K562 (cell line): ENCODE data around the gene NELFA. TPM values are rescaled to one million over a fixed set of nuclear protein-coding genes. Genes with fewer than 3 reads are reported as not detected.
A peak's percentile ranks its signal among the peaks of the same experiment; 100 is the strongest.

Experiments used
- BRF1 ChIP-seq: IDR thresholded peaks from 3 replicates; pipeline ENCODE4 v1.6.1; 2011; ENCODE audit warnings: borderline replicate concordance, mild to moderate bottlenecking; ENCODE audit not compliant: insufficient read length; ENCODE audit errors: extremely low read depth
- CXXC5 ChIP-seq: fragments of 250-450 bp; sonication (Bioruptor Pico); IDR thresholded peaks from 2 replicates; pipeline ENCODE4 v1.8.0; 2022; ENCODE audit warnings: inconsistent platforms, mild to moderate bottlenecking, moderate library complexity
- DACH1 ChIP-seq: fragments of 450-650 bp; IDR thresholded peaks from 2 replicates; pipeline ENCODE4 v1.6.1; 2018; ENCODE audit not compliant: partially characterized antibody
- MTA1 ChIP-seq: fragments of 450-650 bp; IDR thresholded peaks from 2 replicates; pipeline ENCODE4 v1.6.1; 2017; ENCODE audit warnings: borderline replicate concordance
- NEUROD1 ChIP-seq: fragments of 150-350 bp; IDR thresholded peaks from 2 replicates; pipeline ENCODE4 v1.6.1; 2014; ENCODE audit warnings: borderline replicate concordance, low read length, low read depth; ENCODE audit not compliant: partially characterized antibody
- SETDB1 ChIP-seq: IDR thresholded peaks from one replicate; pipeline ENCODE4 v1.6.1; 2012; ENCODE audit warnings: low read length, control low read depth, inconsistent platforms
- SP2 ChIP-seq: IDR thresholded peaks from 2 replicates; pipeline ENCODE4 v1.6.1; 2011; ENCODE audit warnings: mild to moderate bottlenecking, low read depth, low read length, moderate library complexity; ENCODE audit not compliant: poor library complexity, severe bottlenecking; ENCODE audit errors: extremely low read depth
- TAF9B ChIP-seq: fragments of 450-650 bp; IDR thresholded peaks from 2 replicates; pipeline ENCODE4 v1.6.1; 2018; ENCODE audit warnings: mild to moderate bottlenecking; ENCODE audit not compliant: partially characterized antibody
- TEAD4 ChIP-seq, 2 experiments: sonication (generic) in 1 of 2; formaldehyde crosslinking in 1 of 2; IDR thresholded peaks; 2 replicates each; pipeline versions ENCODE4 v1.6.1 to v1.8.0; 2012 to 2022; ENCODE audit warnings: borderline replicate concordance in 1 of 2, inconsistent platforms in 1 of 2, low read length in 1 of 2, mild to moderate bottlenecking in 1 of 2, missing genetic modification reagents in 1 of 2
- ZNF197 ChIP-seq: fragments of 200-800 bp; sonication (Bioruptor generic); IDR thresholded peaks from 2 replicates; pipeline ENCODE4 v1.6.1; 2016; ENCODE audit warnings: low read depth, missing genetic modification characterization, missing compliant biosample characterization
- polyA plus RNA-seq, 8 experiments: library from polyadenylated mRNA; depleted of rRNA in 4 of 8; stranded (reverse) in 5 of 8; unstranded in 3 of 8; fragments of >200 nt; fragmentation: Nextera tagmentation in 2 of 8; fragmentation: Illumina TruSeq in 1 of 8; extraction: Ambion mirVana in 2 of 8; extraction: Trizol in 1 of 8; gene quantifications; 2 replicates each; pipeline versions ENCODE4 v1.2.1 to v1.2.3, GENCODE V29; 2011 to 2014; ENCODE audit warnings: inconsistent platforms in 1 of 8, missing spikeins in 1 of 8
- total RNA-seq, 7 experiments: library from RNA; depleted of rRNA in 6 of 7; stranded (reverse); fragments of >200 nt in 6 of 7; fragmentation: Illumina TruSeq in 2 of 7; extraction: Trizol in 2 of 7; gene quantifications; 2 replicates each; pipeline versions ENCODE4 v1.2.1 to v1.2.3, GENCODE V29; 2011 to 2021; ENCODE audit warnings: low replicate concordance in 1 of 7
- TF ChIP-seq, protein P1 (sequence below): fragments of 200-600 bp; sonication (generic); IDR thresholded peaks from one replicate; pipeline ENCODE4 v1.6.1; 2012; ENCODE audit warnings: mild to moderate bottlenecking, low read depth, low read length, inconsistent platforms
- TF ChIP-seq, protein P2 (sequence below): fragments of 250-450 bp; sonication (Bioruptor Pico); IDR thresholded peaks from 2 replicates; pipeline ENCODE4 v1.5.0; 2021; ENCODE audit warnings: mild to moderate bottlenecking, moderate library complexity

The NELFA gene
- total and polyA plus RNA-seq, 9 of the 15 experiments (the other 6 are each of a cell fraction or from before 2014, with no cell fraction given) = 0.76 to 59.6 (median 14.8) TPM

DNA sequence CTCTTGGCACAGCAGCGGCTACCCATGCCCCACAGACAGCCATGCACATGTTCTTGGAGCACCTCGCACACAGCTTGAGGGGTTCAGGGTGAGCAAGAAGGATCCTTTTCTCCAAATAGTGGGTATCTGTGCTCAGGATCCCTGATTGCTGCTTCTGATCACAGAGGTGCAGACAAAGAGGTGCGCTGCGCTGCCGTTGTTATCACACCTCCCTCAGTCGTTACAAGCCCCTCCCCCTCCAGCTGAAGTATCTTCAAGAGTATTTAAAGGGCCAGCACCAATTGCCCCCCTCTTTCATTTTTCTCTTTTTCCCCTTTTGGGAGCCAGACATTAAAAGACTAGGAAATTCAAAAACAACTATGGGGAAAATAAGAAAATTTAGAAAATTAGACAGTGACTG lies 44.3 kb downstream of the NELFA start (continued):
- TF ChIP-seq, protein P1, sequence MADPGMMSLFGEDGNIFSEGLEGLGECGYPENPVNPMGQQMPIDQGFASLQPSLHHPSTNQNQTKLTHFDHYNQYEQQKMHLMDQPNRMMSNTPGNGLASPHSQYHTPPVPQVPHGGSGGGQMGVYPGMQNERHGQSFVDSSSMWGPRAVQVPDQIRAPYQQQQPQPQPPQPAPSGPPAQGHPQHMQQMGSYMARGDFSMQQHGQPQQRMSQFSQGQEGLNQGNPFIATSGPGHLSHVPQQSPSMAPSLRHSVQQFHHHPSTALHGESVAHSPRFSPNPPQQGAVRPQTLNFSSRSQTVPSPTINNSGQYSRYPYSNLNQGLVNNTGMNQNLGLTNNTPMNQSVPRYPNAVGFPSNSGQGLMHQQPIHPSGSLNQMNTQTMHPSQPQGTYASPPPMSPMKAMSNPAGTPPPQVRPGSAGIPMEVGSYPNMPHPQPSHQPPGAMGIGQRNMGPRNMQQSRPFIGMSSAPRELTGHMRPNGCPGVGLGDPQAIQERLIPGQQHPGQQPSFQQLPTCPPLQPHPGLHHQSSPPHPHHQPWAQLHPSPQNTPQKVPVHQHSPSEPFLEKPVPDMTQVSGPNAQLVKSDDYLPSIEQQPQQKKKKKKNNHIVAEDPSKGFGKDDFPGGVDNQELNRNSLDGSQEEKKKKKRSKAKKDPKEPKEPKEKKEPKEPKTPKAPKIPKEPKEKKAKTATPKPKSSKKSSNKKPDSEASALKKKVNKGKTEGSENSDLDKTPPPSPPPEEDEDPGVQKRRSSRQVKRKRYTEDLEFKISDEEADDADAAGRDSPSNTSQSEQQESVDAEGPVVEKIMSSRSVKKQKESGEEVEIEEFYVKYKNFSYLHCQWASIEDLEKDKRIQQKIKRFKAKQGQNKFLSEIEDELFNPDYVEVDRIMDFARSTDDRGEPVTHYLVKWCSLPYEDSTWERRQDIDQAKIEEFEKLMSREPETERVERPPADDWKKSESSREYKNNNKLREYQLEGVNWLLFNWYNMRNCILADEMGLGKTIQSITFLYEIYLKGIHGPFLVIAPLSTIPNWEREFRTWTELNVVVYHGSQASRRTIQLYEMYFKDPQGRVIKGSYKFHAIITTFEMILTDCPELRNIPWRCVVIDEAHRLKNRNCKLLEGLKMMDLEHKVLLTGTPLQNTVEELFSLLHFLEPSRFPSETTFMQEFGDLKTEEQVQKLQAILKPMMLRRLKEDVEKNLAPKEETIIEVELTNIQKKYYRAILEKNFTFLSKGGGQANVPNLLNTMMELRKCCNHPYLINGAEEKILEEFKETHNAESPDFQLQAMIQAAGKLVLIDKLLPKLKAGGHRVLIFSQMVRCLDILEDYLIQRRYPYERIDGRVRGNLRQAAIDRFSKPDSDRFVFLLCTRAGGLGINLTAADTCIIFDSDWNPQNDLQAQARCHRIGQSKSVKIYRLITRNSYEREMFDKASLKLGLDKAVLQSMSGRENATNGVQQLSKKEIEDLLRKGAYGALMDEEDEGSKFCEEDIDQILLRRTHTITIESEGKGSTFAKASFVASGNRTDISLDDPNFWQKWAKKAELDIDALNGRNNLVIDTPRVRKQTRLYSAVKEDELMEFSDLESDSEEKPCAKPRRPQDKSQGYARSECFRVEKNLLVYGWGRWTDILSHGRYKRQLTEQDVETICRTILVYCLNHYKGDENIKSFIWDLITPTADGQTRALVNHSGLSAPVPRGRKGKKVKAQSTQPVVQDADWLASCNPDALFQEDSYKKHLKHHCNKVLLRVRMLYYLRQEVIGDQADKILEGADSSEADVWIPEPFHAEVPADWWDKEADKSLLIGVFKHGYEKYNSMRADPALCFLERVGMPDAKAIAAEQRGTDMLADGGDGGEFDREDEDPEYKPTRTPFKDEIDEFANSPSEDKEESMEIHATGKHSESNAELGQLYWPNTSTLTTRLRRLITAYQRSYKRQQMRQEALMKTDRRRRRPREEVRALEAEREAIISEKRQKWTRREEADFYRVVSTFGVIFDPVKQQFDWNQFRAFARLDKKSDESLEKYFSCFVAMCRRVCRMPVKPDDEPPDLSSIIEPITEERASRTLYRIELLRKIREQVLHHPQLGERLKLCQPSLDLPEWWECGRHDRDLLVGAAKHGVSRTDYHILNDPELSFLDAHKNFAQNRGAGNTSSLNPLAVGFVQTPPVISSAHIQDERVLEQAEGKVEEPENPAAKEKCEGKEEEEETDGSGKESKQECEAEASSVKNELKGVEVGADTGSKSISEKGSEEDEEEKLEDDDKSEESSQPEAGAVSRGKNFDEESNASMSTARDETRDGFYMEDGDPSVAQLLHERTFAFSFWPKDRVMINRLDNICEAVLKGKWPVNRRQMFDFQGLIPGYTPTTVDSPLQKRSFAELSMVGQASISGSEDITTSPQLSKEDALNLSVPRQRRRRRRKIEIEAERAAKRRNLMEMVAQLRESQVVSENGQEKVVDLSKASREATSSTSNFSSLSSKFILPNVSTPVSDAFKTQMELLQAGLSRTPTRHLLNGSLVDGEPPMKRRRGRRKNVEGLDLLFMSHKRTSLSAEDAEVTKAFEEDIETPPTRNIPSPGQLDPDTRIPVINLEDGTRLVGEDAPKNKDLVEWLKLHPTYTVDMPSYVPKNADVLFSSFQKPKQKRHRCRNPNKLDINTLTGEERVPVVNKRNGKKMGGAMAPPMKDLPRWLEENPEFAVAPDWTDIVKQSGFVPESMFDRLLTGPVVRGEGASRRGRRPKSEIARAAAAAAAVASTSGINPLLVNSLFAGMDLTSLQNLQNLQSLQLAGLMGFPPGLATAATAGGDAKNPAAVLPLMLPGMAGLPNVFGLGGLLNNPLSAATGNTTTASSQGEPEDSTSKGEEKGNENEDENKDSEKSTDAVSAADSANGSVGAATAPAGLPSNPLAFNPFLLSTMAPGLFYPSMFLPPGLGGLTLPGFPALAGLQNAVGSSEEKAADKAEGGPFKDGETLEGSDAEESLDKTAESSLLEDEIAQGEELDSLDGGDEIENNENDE = no peak
- TF ChIP-seq ZNF197 (CRISPR knock-in tag) = no peak
- no peak for TF ChIP-seq BRF1
- 0 out of 2 replicates have a peak, but pooled peaks have one; percentile 8 for TF ChIP-seq TEAD4 (IDR thresholded peaks at IDR 0.05; ENCODE audit: low read length)
- no peak for TF ChIP-seq TEAD4 (CRISPR knock-in tag; IDR thresholded peaks at IDR 0.05; ENCODE audit: borderline replicate concordance)
- no peak for TF ChIP-seq TAF9B
- peak; percentile 30 for TF ChIP-seq DACH1
- no peak for TF ChIP-seq MTA1
- no peak for TF ChIP-seq NEUROD1
- TF ChIP-seq, protein P2, sequence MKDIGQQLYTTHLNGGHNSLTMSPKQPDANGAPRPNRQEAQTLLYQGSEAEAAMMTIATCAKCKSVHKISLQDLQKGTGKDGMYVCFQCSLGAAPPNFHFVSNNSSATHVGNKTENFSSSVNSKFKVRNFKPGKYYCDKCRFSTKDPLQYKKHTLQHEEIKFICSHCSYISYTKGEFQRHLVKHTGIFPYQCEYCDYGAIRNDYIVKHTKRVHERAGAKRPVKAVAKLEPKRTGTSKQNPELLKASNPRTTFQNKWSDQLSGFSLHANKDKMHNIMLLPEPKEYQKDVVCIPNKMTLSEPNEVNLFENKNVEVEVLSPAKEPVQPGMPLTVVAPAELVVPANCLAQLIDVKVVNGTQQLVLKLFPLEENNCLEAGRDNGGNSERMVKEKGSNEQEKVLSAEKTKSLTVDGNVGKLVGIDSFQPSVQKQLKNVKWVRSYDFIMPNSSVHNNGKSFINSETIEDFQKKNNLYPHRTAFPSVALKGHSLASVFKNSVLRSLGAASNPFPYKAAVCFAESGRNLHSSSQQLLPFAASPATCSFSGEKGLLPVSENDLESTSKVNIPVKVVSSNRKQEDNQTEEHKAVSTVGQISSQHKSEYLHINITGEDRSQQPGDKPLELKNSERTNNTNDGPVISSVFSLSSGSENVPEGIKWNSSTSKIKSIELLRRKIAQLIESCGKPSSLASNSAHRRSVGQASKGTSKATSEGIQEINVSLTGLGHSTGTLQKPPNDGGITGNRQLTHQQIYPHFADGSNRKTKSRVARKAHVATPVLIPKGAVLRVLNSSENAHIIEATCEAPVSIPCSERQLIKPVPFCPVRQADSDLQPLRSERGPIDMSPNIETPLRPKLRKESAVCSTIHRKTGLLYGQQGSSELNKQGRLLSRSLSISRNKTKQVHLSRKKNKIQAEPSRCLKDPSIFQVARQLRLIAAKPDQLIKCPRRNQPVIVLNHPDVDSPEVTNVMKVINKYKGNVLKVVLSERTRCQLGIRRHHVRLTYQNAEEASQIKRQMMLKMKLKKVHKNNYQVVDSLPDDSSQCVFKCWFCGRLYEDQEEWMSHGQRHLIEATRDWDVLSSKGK (CRISPR knock-in tag) = no peak
- TF ChIP-seq SETDB1 = no peak
- TF ChIP-seq SP2 = no peak
- TF ChIP-seq CXXC5 (CRISPR knock-in tag) = peak; percentile 70
